Panc1 (cell line): Measurements from ENCODE around the gene DLG4. TPM values are rescaled to one million over a fixed set of nuclear protein-coding genes. Genes with fewer than 3 reads are reported as not detected.

Experiments
- ATAC-seq: fragments of 200-7000 bp; cut with Tn5 transposase; 2 replicates; pipeline ENCODE4 v1.9.1; 2020; ENCODE audit warnings: mild to moderate bottlenecking, moderate library complexity
- BruUV-seq: library from RNA; stranded (reverse); fragments of 400-500 nt; replicated peaks from 2 replicates; lab custom pipeline; 2021; lab: Mats Ljungman, UMichigan
- CTCF ChIA-PET: fragments of 300-600 bp; sonication (Branson Sonifier 250); formaldehyde crosslinking; loops from one replicate; lab custom pipeline; 2022; ENCODE audit warnings: antibody characterized with exemption; lab: Charles Lee
- POLR2A ChIA-PET: fragments of 300-600 bp; sonication (Branson Sonifier 250); formaldehyde crosslinking; loops from one replicate; lab custom pipeline; 2022; ENCODE audit warnings: antibody characterized with exemption; lab: Charles Lee
- DNase-seq: peaks from one replicate; pipeline ENCODE4 v3.0.0-alpha.2; 2010; ENCODE audit warnings: low read depth, low spot score
- H3K27ac ChIP-seq: 2 replicates; pipeline ENCODE4 v1.5.1; 2011; ENCODE audit warnings: mild to moderate bottlenecking, low read length, inconsistent platforms
- H3K27me3 ChIP-seq: fragments of 200-500 bp; sonication (Bioruptor generic); 2 replicates; pipeline ENCODE4 v1.6.0; 2014; ENCODE audit warnings: low read length, inconsistent platforms; ENCODE audit not compliant: control insufficient read depth, insufficient read depth
- H3K36me3 ChIP-seq: fragments of 200-500 bp; sonication (Bioruptor generic); 2 replicates; pipeline ENCODE4 v1.5.1; 2014; ENCODE audit warnings: inconsistent platforms, mild to moderate bottlenecking, low read length, moderate library complexity; ENCODE audit not compliant: control insufficient read depth, insufficient read depth
- H3K4me1 ChIP-seq: 2 replicates; pipeline ENCODE4 v1.5.1; 2011; ENCODE audit warnings: inconsistent platforms, mild to moderate bottlenecking, low read length, moderate library complexity; ENCODE audit not compliant: control insufficient read depth, insufficient read depth
- H3K4me3 ChIP-seq, 2 experiments: 2 replicates each; pipeline ENCODE4 v1.5.1; 2011 to 2012; ENCODE audit warnings: low read depth in 2 of 2, low read length in 2 of 2, mild to moderate bottlenecking in 2 of 2, inconsistent platforms in 1 of 2, moderate library complexity in 1 of 2
- H3K9me3 ChIP-seq: fragments of 200-500 bp; sonication (Bioruptor generic); 2 replicates; pipeline ENCODE4 v1.5.1; 2014; ENCODE audit warnings: low read depth, mild to moderate bottlenecking, inconsistent platforms, low read length, moderate library complexity; ENCODE audit not compliant: control insufficient read depth, insufficient read depth
- CTCF ChIP-seq: fragments of 450-650 bp; IDR thresholded peaks from 2 replicates; pipeline ENCODE4 v1.5.1; 2017; ENCODE audit warnings: mild to moderate bottlenecking
- POLR2AphosphoS5 ChIP-seq: IDR thresholded peaks from 2 replicates; pipeline ENCODE4 v1.6.1; 2012; ENCODE audit warnings: mild to moderate bottlenecking, low read depth, low read length, moderate library complexity
- REST ChIP-seq, 2 experiments: IDR thresholded peaks; 2 replicates each; pipeline ENCODE4 v1.6.1; 2011 to 2012; ENCODE audit warnings: low read depth in 2 of 2, control low read depth in 1 of 2, low read length in 1 of 2, mild to moderate bottlenecking in 1 of 2, moderate library complexity in 1 of 2; ENCODE audit not compliant: insufficient read depth in 1 of 2
- SIN3A ChIP-seq: IDR thresholded peaks from 2 replicates; pipeline ENCODE4 v1.6.1; 2012; ENCODE audit warnings: low read depth, mild to moderate bottlenecking, low read length, moderate library complexity, borderline replicate concordance; ENCODE audit not compliant: insufficient read depth
- TCF7L2 ChIP-seq: IDR thresholded peaks from 2 replicates; pipeline ENCODE4 v1.6.1; 2011; ENCODE audit warnings: mild to moderate bottlenecking, low read depth, low read length, inconsistent platforms
- in situ Hi-C: cut with HindIII; loops from 2 replicates; pipeline ENCODE4 v1.10.0; 2016; ENCODE audit warnings: low sequenced_read_pairs, low pct_unique_long_range_greater_than_20kb
- intact Hi-C: fragments of 100-400 bp; cut with micrococcal nuclease; formaldehyde crosslinking; loops from one replicate; pipeline ENCODE4 v1.10.0; 2022; ENCODE audit not compliant: unreplicated experiment
- total RNA-seq: library from RNA; stranded (reverse); gene quantifications from one replicate; pipeline ENCODE4 v1.2.1, GENCODE V29; 2021; ENCODE audit not compliant: unreplicated experiment

Gene DLG4
- total RNA-seq, 1 experiment from 2014 or later: 32.4 TPM

GRCh38 chr17:7186241-7186640 lies 33.4 kb downstream of the DLG4 start:
- POLR2A ChIA-PET: no interaction called here
- intact Hi-C loops: no loop called here
- in situ Hi-C loops: no loop called here
- Histone ChIP-seq H3K36me3 (no peaks in the 10 kb centered on the region), H3K27ac (no peak overlapping the region), H3K9me3 (no peaks in the 10 kb centered on the region), H3K27me3 (no peaks in the 10 kb centered on the region), H3K4me3 (no peak overlapping the region), H3K4me1 (no peaks in the 10 kb centered on the region)
- DNase-seq (no peak), ATAC-seq (no peak)
- no TSS peak for BruUV-seq
- CTCF ChIA-PET: interaction anchor here (0.7 kb wide), 1 partner anchor 9 kb away, joined by 3 read pairs; no protein-coding TSS in a partner anchor
- TF ChIP-seq CTCF (no peak), SIN3A (no peak), REST (IDR thresholded peaks at IDR 0.05; ENCODE audit: insufficient read depth in 1 of 2, low read depth in 2 of 2, low read length in 1 of 2) (no peak), TCF7L2 (no peak), POLR2AphosphoS5 (no peak)

GRCh38 chr17:7184647-7185046 lies 35.0 kb downstream of the DLG4 start:
- intact Hi-C loops (no loop called here), in situ Hi-C loops (no loop called here)
- Histone ChIP-seq H3K9me3 (no peaks in the 10 kb centered on the region), H3K27ac (no peak overlapping the region), H3K4me3 (no peak overlapping the region), H3K27me3 (no peaks in the 10 kb centered on the region), H3K4me1 (no peaks in the 10 kb centered on the region), H3K36me3 (no peaks in the 10 kb centered on the region)
- DNase-seq (no peak), ATAC-seq (no peak)
- ChIA-PET POLR2A (no interaction called here), CTCF (no interaction called here)
- no TSS peak for BruUV-seq
- TF ChIP-seq SIN3A (no peak), POLR2AphosphoS5 (no peak), CTCF (no peak), REST (IDR thresholded peaks at IDR 0.05; ENCODE audit: insufficient read depth in 1 of 2, low read depth in 2 of 2, low read length in 1 of 2) (no peak), TCF7L2 (no peak)
